CD4-positive, alpha-beta T cell treated with Interleukin-12 subunit alpha and Interleukin-12 subunit beta, for 1 hour (primary cell): ENCODE data around the gene TNPO2.

Experiments
- DNase-seq: peaks from one replicate; pipeline ENCODE4 v3.0.0-alpha.2; 2020

The TNPO2 gene

DNA sequence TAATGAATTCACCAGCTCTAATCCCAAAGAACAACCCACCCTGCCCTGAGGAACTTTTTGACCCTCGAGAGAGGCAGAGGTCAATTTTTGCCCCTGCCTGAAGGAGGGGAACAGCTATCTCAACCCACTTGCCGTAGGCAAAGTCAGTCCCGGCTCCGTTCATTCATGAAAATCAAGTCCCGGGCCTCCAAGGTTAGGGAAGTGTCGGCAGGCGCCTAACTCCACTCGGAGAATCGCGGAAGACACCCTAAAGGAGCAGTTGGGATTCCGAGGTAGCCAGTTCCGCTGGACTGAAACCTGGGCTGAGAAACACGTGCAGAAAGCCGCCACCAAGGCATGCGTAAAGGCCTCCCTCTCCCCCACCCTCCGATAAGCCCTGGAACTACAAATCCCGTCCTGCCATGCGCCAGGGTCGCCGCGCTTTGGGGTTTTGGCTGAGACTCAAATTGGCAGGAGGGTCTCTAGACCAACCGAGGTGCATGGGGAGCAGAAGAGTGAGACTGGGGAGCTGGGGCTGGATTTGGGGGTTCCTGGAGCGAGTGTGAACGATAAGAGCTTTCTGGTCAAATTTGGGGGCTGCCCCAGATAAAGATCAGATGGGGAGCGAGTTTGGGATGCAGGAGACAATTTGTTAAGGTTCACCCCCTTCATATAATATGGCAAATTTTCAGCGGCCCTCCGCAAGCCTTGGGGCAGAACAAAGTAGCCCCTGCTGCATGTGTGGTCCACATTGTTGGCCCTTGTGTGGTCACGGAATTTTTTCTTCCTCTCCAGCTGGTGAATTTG, at the start of gene TNPO2:
TSS of gene TNPO2 (minus strand) at position 292 of the 786 bp plus-strand sequence. CDS start 2,955 bp downstream, outside the sequence.
- DNase-seq, result peak; percentile 66

DNA sequence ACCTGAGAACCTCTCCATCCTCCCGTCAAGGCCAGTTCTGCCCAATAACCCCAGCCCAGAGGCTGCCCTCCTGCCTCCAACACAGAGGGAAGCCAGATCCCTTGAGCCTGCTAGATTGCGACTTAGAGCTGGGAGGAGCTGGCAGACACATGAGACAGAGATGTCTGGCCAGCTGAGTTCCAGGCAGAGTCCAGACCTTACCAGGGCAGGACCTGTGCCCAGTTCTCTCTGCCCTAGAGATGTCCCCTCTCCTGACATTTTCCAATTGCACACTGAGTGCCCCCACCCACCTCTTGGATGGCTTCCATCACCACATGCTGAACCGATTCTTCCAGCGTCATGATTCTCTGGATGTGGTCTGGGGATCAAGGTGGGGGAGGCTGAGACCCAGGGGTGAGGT, 48.6 kb upstream of the TNPO2 start:
- no peak for DNase-seq

DNA sequence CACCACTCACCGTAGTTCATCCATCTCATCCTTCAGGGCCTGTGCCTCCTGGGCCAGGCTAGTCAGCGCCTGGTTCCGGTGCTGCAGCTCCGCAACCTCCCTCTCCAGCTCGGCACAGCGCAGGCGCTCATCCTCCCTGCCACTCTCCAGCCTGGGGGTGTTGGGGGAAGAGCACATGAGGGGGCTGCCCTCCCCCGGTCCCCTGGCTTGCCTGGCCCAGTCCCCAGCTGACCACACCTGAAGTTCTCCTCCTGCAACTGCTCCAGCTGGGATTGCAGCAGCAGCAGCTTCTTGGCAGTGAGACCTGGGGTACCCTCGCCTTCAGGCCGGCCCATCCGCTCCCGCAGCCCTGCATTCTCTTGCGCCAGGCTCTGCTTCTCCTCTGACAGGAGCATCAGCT, 47.2 kb upstream of the TNPO2 start:
- no peak for DNase-seq

DNA sequence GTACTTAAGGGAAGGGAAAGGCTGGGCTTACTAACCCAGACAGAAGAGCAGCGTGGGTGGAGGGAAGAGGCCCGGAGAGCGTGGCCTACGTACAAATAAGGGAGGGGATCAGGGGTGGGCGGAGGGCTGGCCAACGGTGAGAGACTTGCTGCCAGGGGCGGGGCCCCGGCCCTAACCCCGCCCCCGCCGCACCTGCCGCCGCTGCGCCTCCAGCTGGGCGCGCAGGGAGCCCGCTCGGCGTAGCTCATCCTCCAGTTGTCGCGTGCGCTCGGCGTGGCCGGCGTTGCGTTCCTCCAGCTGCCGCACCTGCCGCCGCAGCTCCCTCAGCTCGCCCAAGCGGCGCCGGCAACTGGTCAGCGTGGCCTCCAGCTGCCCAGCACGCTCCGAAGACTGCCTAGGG, 46.0 kb upstream of the TNPO2 start:
- DNase-seq, result peak; percentile 80

DNA sequence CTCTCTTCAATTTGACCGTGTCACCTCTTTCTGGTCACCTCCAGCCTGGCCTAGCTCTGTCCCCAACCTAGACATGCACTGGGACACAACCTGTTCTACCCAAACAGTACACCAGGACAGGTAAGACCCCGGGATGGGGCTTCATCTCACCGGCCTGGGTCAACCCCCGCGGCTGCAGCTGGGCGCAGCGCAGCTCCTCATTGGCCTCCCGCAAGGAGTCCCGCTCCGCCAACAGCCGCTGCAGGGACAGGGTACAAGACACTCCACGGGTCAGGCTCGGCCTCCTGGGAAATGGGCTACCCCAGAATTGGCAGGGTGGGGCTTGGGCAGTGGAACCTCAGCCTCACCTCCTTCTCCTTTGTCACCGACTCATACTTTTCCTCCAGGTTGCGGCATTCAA, 43.9 kb upstream of the TNPO2 start:
- no peak for DNase-seq

DNA sequence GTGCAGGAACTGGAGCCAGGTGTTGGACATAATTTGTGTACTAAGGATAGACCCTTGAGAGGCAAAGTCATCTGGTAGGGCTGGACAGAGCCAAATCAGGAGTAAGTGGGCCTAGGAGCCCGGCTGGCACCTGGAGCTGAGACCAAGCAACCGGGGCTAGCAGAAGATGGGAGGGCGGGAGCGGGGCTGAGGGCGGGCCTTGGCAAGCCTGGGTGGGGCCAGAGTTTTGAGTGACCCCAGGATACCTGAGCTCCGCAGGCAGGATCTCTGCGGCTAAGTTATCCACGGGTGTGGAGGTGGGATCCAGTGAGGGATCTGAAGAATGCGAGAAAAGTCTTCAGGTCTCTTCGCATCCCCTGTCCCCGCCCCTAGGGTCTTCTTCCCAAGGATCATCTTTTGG, 43.4 kb upstream of the TNPO2 start:
- DNase-seq, result no peak

DNA sequence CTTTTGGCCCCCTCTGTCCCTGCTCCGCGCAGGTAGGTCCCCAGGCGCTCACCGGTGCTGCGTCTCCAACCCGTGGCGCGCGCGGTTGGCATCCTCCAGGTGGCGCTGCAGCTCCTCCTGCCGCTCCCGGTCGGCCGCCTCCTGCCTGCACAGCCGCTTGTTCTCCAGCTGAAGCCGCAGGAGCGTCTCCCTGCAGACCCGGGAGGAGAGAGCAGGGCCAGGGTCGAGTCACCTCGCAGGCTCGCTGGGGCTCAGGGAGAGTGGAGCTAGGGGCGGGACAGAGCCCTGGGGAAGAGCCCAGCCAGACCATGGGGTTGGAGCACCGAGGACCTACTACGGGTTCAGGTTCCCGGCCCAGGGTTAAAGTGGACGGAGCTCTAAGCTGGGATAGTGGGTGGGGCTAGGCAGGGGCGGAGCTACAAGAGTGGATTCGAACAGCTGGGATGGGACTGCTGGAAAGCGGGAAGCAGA, 42.4 kb upstream of the TNPO2 start:
- DNase-seq, result peak; percentile 87

DNA sequence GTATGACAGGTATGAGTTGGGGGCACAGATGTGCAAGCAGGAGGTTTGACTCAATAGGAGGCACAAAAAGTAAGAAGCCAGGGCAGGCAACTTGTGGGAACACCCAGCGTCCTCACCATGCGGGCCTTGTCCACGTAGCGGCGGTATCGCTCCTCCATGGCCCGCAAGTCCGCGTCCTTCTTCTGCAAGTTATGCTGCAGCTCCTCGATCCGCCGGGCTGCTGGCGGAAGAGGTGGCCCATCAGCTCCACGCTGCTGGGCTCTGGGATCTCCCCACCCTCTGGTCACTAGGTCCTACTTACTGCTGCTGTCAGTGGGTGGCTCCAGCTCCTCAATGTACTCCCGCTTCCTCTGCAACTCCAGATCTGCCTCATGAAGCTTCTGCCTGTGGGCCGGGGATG, 41.0 kb upstream of the TNPO2 start:
- DNase-seq, result no peak

DNA sequence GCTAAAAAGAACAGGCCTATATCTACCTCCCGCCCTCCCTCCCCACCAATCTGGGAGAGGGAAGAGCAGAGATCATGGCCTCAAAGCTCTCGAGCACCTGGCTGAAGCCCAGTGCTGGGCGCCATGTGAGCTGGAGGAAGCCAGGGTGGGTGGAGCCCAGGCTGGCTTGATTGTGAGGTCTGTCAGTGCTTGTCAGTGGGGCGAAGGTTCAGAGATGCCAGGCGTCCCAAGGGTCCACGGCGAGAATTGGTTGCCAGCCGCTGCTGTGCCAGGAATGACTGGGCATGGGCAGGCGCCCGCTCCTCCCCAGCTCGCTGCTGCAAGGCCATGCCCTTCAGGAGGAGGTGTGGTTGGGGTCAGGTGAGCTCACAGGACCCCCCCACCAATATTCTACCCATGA, 39.4 kb upstream of the TNPO2 start:
- DNase-seq, result no peak

DNA sequence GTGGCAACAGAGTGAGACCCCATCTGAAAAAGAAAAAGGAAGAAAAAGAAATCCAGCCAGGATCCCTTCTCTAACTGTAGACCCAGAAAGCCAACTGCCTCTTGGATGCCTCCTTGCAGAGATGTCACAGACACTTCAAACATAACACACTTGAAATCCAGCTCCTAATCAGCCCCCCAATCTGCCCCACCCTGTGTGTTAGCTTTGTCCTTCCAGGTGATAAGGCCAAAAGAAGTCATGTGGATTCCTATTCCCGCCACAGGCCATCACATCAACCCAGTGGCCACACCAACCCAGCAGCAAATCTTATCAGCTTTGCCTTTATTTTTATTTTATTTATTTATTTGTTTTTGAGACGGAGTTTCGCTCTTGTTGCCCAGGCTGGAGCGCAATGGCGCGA, 36.0 kb upstream of the TNPO2 start:
- DNase-seq, result no peak

DNA sequence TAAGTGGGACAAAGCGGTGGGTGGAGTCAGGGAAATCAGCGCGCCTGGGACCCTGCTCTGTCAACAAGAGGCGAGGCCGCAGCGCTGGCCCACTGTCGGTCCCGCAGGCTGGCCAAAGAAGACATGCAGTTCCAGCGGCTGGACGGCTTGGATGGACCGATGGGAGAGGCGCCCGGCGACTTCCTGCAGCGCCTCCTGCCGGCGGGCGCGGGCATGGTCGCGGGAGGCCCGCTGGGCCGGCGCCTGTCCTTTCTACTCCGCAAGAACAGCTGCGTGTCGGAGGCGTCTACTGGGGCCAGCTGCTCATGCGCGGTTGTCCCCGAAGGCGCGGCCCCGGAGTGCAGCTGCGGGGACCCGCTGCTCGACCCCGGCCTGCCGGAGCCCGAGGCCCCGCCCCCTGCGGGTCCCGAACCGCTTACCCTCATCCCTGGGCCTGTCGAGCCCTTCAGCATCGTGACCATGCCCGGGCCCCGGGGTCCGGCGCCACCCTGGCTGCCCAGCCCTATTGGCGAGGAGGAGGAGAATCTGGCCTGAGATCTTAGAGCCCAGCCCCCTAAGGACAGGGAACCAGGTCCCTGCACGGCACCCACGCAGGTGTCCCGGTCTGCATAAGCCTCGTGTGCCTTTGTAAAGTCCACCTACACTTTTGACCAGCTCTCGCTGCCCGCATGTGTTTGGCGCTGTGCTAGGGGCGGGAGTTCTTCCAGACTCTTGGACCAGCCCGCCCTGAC, 34.0 kb upstream of the TNPO2 start:
- peak; percentile 72 for DNase-seq

DNA sequence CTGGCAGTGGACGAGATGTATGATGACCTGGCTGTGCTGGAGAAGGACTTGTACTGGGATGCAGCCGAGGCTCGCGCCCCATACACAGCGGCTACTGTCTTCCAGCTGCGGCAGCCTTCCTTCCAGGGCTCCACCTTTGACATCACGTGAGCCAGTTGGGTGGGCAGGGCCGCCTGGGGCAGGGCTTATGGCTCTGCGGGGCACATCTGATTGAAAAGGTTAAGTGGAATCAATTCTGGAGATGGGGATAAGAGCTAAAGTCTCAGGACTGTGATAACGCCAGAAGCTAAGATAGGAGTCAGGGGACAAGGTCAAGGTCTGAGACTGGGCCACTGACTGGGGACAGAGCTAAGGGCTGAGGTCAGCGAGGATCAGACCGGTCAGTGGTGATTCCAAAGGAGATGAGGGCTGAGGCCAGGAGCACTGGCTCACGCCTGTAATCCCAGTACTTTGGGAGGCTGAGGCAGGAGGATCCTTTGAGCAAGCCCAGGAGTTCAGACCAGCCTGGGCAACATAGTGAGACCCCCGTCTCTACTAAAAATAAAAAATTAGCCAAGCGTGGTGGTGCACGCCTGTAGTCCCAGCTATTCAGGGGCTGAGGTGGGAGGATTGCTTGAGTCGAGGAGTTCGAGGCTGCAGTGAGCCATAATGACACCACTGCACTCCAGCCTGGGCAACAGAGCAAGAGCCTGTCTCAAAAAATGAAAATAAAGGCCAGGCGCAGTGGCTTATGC, 32.6 kb upstream of the TNPO2 start:
- no peak for DNase-seq

DNA sequence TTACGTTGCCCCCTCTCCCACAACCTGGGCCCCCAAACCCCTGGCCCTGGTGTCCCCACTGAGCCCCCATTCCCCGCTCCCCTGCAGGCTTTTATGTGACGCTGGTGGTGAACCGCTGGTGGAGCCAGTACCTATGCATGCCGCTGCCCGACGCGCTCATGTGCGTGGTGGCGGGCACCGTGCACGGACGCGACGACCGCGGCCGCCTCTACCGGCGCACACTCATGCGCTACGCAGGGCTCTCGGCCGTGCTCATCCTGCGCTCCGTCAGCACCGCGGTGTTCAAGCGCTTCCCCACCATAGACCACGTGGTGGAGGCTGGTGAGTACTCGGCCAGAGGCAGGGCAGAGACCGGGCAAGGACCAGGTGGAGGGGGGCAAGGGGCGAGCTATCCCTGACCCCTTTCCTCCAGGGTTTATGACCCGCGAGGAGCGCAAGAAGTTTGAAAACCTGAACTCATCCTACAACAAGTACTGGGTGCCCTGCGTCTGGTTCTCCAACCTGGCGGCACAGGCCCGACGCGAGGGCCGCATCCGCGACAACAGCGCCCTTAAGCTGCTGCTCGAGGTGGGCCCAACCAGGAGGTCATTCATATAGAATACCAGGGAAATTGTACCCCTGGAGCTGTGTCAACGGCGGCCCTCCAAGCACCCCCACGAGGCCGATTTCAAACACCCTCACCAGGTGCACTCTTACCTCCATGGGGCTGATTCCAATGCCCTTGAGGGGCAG, 30.9 kb upstream of the TNPO2 start:
- no peak for DNase-seq

DNA sequence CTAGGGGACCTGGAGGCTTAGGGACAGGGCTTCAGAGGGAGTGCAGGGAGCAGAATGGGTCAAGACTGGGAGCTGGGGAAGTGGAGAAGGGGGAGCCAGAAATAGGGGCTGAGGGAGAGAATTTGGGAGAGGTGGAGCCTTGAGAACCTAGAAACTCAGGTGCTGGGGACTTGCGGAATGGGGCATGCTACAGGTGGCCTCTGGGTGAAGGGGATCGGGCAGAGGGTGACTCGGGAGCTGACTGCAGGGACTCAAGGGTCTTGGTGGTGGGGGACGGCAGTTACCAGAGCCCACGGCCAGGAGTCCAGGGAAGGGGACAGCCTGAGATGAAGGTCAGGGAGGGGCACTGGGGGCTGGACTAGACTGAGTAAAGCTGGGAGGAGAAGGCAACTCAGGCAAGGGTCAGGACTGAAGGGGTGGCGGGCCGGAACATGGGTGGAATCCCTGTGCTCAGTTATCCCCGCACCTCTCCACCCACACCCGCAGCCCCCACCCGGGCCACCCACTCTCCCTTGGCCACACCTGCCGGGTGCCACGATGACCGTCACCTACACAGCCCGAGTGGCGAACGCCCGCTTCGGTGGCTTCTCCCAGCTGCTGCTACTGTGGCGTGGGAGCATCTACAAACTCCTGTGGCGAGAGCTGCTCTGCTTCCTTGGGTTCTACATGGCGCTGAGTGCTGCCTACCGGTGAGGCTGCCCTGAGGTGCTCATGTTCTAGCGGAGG, 28.5 kb upstream of the TNPO2 start:
- no peak for DNase-seq

DNA sequence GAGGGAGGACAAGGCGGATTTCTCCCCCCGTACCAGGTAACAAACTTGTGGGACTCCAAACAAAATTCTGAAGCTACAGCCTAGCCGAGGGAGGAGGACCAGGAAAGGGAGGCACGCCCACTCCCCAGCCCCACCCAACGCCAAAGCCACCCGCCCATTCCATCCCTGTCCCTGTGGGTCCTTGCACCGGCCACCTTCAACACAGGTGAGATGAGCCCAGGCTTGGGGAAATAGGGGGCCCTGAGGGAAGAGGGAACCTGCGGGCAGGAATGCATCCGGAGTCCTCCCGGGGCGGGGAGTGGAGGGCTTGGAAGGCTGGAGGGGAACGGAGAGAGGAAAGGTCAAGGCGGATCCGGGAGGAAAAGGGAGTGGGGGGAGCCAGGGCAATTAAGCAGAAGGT, 27.9 kb upstream of the TNPO2 start, which contains the start of gene BEST2:
TSS of gene BEST2 (plus strand) at position 157 of the 400 bp plus-strand sequence. CDS start 802 bp downstream, outside the sequence.
- DNase-seq, result no peak

DNA sequence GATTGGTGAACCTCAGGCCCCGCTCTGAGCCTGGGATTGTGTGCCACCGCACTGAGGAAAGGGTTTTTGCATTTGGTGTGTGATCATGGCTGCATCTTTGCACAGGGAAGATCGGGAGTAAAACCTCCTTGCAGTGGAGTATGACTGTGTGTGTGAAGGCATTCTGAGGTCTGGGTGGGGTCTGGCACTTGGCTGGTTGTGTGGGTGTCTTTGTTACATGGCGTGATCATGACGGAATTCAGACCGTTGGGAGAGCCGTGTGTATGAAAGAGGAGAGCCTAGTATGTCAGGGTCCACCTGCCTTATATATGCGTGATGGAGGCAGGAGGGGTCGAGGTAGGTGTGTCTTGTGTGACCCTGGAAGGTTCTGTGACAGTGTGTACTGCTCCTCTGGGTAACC, 27.1 kb upstream of the TNPO2 start:
- DNase-seq, result no peak

DNA sequence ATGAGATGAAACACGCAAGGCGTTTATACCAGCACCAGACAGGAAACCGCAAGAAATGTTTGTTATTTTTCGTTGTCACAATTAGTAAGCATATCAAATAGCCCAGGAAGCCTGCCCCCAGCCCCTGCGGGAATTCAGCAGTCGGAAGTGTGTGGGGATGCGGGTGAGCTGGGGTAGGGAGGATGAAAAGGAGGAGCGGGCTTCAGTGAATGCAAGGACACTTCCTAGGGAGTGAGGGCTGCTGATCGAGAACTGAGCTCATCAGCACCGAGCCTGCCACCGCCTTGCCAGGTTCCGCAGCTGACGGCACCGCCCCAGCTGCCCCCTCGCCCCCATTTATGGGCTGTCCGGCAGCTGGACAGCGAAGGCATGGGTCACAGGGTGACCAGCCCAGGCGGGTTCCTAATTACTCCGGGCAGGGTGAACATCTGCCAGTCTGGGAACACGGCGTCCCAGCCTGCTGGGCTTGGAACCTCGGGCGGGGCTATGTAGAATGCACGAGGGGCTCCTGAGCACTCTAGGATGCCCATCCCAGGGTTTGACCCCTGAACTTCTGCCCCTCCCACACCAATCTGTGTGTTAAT, 26.3 kb upstream of the TNPO2 start:
- no peak for DNase-seq

DNA sequence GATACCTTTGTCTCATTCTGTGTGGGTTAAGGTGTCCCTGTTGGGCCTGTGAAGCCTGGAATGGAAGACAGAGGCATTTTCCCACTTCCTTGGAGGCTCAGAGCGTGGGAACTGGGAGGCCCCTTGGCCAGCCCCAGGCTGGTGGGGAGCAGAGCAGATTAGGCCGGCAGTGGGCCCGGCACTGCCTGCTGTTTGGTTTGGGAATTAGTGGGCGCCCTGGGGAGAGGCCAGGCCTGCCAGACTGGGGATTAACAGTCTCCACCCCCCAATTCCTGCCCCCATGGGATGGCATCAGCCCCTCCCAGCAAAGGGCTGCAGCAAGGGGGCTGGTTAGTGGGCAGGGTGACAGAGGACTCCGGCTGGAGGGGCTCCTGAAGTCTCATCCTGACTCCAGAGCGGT, 24.8 kb upstream of the TNPO2 start:
- no peak for DNase-seq

DNA sequence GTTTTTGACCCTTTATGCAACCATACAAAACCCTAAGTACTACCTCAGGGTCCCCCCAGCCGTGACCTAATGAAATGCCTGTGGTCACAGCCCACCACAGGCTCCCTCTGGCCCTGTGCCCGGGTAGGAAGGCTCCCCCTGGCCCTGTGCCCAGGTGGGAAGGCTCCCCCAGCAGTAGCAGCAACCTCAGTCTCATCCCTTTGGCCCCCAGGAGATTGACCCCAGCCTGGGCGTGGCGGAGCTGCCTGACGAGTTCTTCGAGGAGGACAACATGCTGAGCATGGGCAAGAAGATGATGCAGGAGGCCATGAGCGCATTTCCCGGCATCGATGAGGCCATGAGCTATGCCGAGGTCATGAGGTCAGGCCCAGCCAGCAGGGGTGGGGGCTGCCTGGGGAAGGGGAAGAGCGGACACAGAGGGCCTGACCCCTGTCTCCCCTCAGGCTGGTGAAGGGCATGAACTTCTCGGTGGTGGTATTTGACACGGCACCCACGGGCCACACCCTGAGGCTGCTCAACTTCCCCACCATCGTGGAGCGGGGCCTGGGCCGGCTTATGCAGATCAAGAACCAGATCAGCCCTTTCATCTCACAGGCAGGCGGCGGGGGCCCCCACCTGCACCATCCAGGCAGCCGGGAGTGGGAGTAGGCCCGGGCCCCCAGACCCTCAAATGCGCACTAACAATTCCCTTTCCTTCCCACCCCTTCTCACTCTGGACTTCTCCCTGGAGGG, 21.6 kb upstream of the TNPO2 start:
- DNase-seq, result no peak

DNA sequence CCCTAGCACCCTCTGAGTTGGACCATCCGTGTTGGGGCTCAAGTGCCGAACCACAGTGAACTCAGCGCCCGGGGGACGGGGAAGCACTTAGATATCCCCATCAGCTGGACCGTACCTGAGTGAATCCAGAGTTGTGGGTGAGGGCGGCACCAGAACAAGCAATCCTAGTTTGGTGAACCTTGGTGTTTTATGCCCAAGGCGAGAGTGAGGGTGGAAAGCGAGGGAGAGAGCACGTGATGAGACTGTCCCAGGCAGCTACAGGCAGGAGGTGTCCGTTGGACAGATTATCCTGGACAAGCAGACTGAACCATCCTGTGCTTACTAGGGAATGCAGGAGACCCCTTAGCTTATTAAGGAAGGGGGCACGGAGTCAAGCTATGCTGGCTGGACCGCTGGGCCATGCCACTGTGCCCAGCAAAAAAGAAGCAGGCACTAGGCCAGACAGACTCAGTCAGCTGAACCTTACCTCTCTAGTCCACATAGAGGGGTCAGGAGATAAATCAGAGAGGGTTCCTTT, 14.2 kb upstream of the TNPO2 start:
- no peak for DNase-seq
